Hepatocyte (in vitro differentiated cells): ENCODE measurements around the gene EHD3. TPM values are rescaled to one million over a fixed set of nuclear protein-coding genes. Genes with fewer than 3 reads are reported as not detected.
A peak's percentile ranks its signal among the peaks of the same experiment; 100 is the strongest.

Source experiments
- DNase-seq: peaks from one replicate; pipeline ENCODE4 v3.0.0-alpha.2; 2016; ENCODE audit warnings: low spot score
- H2AFZ ChIP-seq: fragments of 200-600 bp; sonication (generic); 2 replicates; pipeline ENCODE4 v1.6.0; 2016; ENCODE audit warnings: antibody characterized with exemption, mild to moderate bottlenecking
- H3K27ac ChIP-seq: fragments of 200-600 bp; sonication (generic); 2 replicates; pipeline ENCODE4 v1.5.1; 2016; ENCODE audit warnings: mild to moderate bottlenecking
- H3K27me3 ChIP-seq: fragments of 200-600 bp; sonication (generic); 2 replicates; pipeline ENCODE4 v1.6.1; 2016
- H3K36me3 ChIP-seq: fragments of 200-600 bp; sonication (generic); replicated peaks from 2 replicates; pipeline ENCODE4 v1.5.1; 2016; ENCODE audit warnings: low read depth; ENCODE audit not compliant: insufficient read depth
- H3K4me1 ChIP-seq: fragments of 200-600 bp; sonication (generic); 2 replicates; pipeline ENCODE4 v1.5.1; 2016; ENCODE audit warnings: mild to moderate bottlenecking, moderate library complexity; ENCODE audit not compliant: insufficient read depth
- H3K4me2 ChIP-seq: fragments of 200-600 bp; sonication (generic); 2 replicates; pipeline ENCODE4 v1.6.0; 2016
- H3K4me3 ChIP-seq: fragments of 200-600 bp; sonication (generic); 2 replicates; pipeline ENCODE4 v1.5.1; 2016; ENCODE audit warnings: mild to moderate bottlenecking
- H3K79me2 ChIP-seq: fragments of 200-600 bp; sonication (generic); 2 replicates; pipeline ENCODE4 v1.6.0; 2017; ENCODE audit warnings: mild to moderate bottlenecking
- H3K9me2 ChIP-seq: fragments of 200-600 bp; sonication (generic); replicated peaks from 2 replicates; pipeline ENCODE4 v1.6.0; 2017; ENCODE audit warnings: mild to moderate bottlenecking; ENCODE audit not compliant: insufficient read depth
- H3K9me3 ChIP-seq: fragments of 200-600 bp; sonication (generic); 2 replicates; pipeline ENCODE4 v1.5.1; 2016; ENCODE audit warnings: low read depth, mild to moderate bottlenecking
- H4K20me1 ChIP-seq: fragments of 200-600 bp; sonication (generic); 2 replicates; pipeline ENCODE4 v1.6.0; 2016; ENCODE audit warnings: mild to moderate bottlenecking; ENCODE audit not compliant: insufficient read depth, poor library complexity, severe bottlenecking
- CTCF ChIP-seq: fragments of 200-600 bp; sonication (generic); IDR thresholded peaks from 2 replicates; pipeline ENCODE4 v1.5.1; 2016; ENCODE audit warnings: antibody characterized with exemption, mild to moderate bottlenecking; ENCODE audit not compliant: poor library complexity
- EZH2 ChIP-seq: fragments of 200-600 bp; sonication (generic); IDR thresholded peaks from 2 replicates; pipeline ENCODE4 v1.6.1; 2016; ENCODE audit warnings: antibody characterized with exemption, mild to moderate bottlenecking, borderline replicate concordance
- EZH2phosphoT487 ChIP-seq: fragments of 200-600 bp; sonication (generic); IDR thresholded peaks from one replicate; pipeline ENCODE4 v1.6.1; 2018; ENCODE audit warnings: antibody characterized with exemption, mild to moderate bottlenecking, low read depth, moderate library complexity; ENCODE audit not compliant: unreplicated experiment, severe bottlenecking
- WGBS: methylation state at CpG from one replicate; pipeline ENCODE4 v1.1.6; 2016; ENCODE audit warnings: low lambda C conversion rate; ENCODE audit errors: missing lambda C conversion rate; 5-methylcytosine and 5-hydroxymethylcytosine counted together
- polyA plus RNA-seq: library from polyadenylated mRNA; unstranded; fragments of >200 nt; fragmentation: Nextera tagmentation; extraction: Ambion mirVana; gene quantifications from 2 replicates; pipeline ENCODE4 v1.2.1, GENCODE V29; 2016
- total RNA-seq: library from RNA; depleted of rRNA; stranded (reverse); fragments of >200 nt; gene quantifications from 2 replicates; pipeline ENCODE4 v1.2.3, GENCODE V29; 2014

Gene EHD3
- total and polyA plus RNA-seq, 2 experiments from 2014 or later = 4.5 to 6.2 TPM

- Histone ChIP-seq H3K9me2 (no peaks in the 10 kb centered on the region), H3K36me3 (no peaks in the 10 kb centered on the region), H3K9me3 (no peaks in the 10 kb centered on the region), H3K4me1 (no peaks in the 10 kb centered on the region), H3K4me2 (no peak overlapping the region), H4K20me1 (no peaks in the 10 kb centered on the region), H3K27me3 (no peaks in the 10 kb centered on the region), H3K4me3 (no peak overlapping the region), H3K79me2 (no peaks in the 10 kb centered on the region), H2AFZ (no peak overlapping the region), H3K27ac (no peak overlapping the region)
- WGBS = 91% methylated on average over 12 of the region's 12 CpGs
- TF ChIP-seq CTCF (no peak), EZH2 (no peak), EZH2phosphoT487 (no peak)
- no peak for DNase-seq
These were observed 41.0 kb upstream of the EHD3 start for GRCh38 chr2:31192851-31193392.

GRCh38 chr2:31193806-31194205, 40.1 kb upstream of the EHD3 start:
- Histone ChIP-seq H3K4me1 (no peaks in the 10 kb centered on the region), H3K27me3 (no peaks in the 10 kb centered on the region), H3K4me3 (no peak overlapping the region), H2AFZ (no peak overlapping the region), H4K20me1 (no peaks in the 10 kb centered on the region), H3K27ac (no peak overlapping the region), H3K4me2 (no peak overlapping the region), H3K9me3 (no peaks in the 10 kb centered on the region), H3K36me3 (no peaks in the 10 kb centered on the region), H3K79me2 (no peaks in the 10 kb centered on the region), H3K9me2 (no peaks in the 10 kb centered on the region)
- WGBS = 85% methylated on average over 4 of the region's 4 CpGs
- DNase-seq = no peak
- TF ChIP-seq EZH2phosphoT487 = no peak
- no peak for TF ChIP-seq CTCF
- no peak for TF ChIP-seq EZH2

- H3K27ac ChIP-seq = peak overlapping the region; percentile 39
- H3K4me1 ChIP-seq = no peaks in the 10 kb centered on the region
- WGBS = 79% methylated on average over 2 of the region's 2 CpGs
- no peaks in the 10 kb centered on the region for H3K9me3 ChIP-seq
- H3K9me2 ChIP-seq = no peaks in the 10 kb centered on the region
- no peak for TF ChIP-seq EZH2phosphoT487
- no peak for TF ChIP-seq EZH2
- TF ChIP-seq CTCF = no peak
- H2AFZ ChIP-seq = no peak overlapping the region
- no peak for DNase-seq
- no peaks in the 10 kb centered on the region for H4K20me1 ChIP-seq
- H3K4me3 ChIP-seq = no peak overlapping the region
- H3K79me2 ChIP-seq = no peaks in the 10 kb centered on the region
- no peak overlapping the region for H3K4me2 ChIP-seq
- no peaks in the 10 kb centered on the region for H3K27me3 ChIP-seq
- H3K36me3 ChIP-seq = no peaks in the 10 kb centered on the region
These were observed 37.3 kb upstream of the EHD3 start for GRCh38 chr2:31196622-31197021.
